Natural killer cell (primary cell): ENCODE data around the gene RRP1B. TPM values are rescaled to one million over a fixed set of nuclear protein-coding genes. Genes with fewer than 3 reads are reported as not detected.

Experiments used
- ATAC-seq, 3 donors: fragments of 150-1000 bp in 2 of 3; fragments of 200-7000 bp in 1 of 3; cut with Tn5 transposase; 1 replicate in 1 of 3; 2 replicates in 2 of 3; pipeline ENCODE4 v1.10.0; 2021; ENCODE audit warnings: mild to moderate bottlenecking in 2 of 3, moderate library complexity in 2 of 3
- DNase-seq, 2 donors: peaks; one replicate each; pipeline versions ENCODE4 v3.0.0 to v3.0.0-alpha.2; 2013 to 2021; ENCODE audit warnings: mixed read lengths in 1 of 2
- H3K27ac ChIP-seq: one replicate; pipeline ENCODE4 v1.5.1; 2013; ENCODE audit warnings: mild to moderate bottlenecking, low read length
- H3K27me3 ChIP-seq: one replicate; pipeline ENCODE4 v1.6.1; 2013; ENCODE audit warnings: low read length; ENCODE audit not compliant: control insufficient read depth, insufficient read depth
- H3K36me3 ChIP-seq: one replicate; pipeline ENCODE4 v1.6.1; 2013; ENCODE audit warnings: low read length; ENCODE audit not compliant: control insufficient read depth, insufficient read depth
- H3K4me1 ChIP-seq: one replicate; pipeline ENCODE4 v1.6.1; 2013; ENCODE audit warnings: low read length; ENCODE audit not compliant: control insufficient read depth, insufficient read depth
- H3K4me3 ChIP-seq: one replicate; pipeline ENCODE4 v1.5.1; 2013; ENCODE audit warnings: low read length
- H3K9me3 ChIP-seq: one replicate; pipeline ENCODE4 v1.6.1; 2013; ENCODE audit warnings: low read length; ENCODE audit not compliant: control insufficient read depth, insufficient read depth
- H3K27ac Mint-ChIP-seq, 2 donors: one replicate each; pipeline ENCODE4 v1.8.0; 2022; ENCODE audit warnings: mild to moderate bottlenecking in 2 of 2, mixed read lengths in 2 of 2, moderate library complexity in 1 of 2
- H3K27me3 Mint-ChIP-seq, 2 donors: one replicate each; pipeline ENCODE4 v1.8.0; 2022; ENCODE audit warnings: low read depth in 2 of 2, mixed read lengths in 2 of 2
- H3K36me3 Mint-ChIP-seq: one replicate; pipeline ENCODE4 v1.8.0; 2022; ENCODE audit warnings: mixed read lengths
- H3K4me1 Mint-ChIP-seq, 2 donors: one replicate each; pipeline ENCODE4 v1.8.0; 2022; ENCODE audit warnings: mixed read lengths in 2 of 2
- H3K4me3 Mint-ChIP-seq: one replicate; pipeline ENCODE4 v1.8.0; 2022; ENCODE audit warnings: mild to moderate bottlenecking, moderate library complexity, mixed read lengths
- H3K9me3 Mint-ChIP-seq, 2 donors: one replicate each; pipeline ENCODE4 v1.8.0; 2022; ENCODE audit warnings: mixed read lengths in 2 of 2
- CTCF ChIP-seq: fragments of 200-600 bp; IDR thresholded peaks from one replicate; pipeline ENCODE4 v1.8.0; 2022; ENCODE audit warnings: antibody characterized with exemption
- WGBS: methylation state at CpG from one replicate; pipeline ENCODE4 v1.1.7; 2013; ENCODE audit warnings: missing lambda C conversion rate; ENCODE audit not compliant: insufficient coverage; 5-methylcytosine and 5-hydroxymethylcytosine counted together
- intact Hi-C: fragments of 100-400 bp; cut with micrococcal nuclease; formaldehyde crosslinking; loops from one replicate; pipeline ENCODE4 v1.14.2; 2022
- total RNA-seq, 4 donors: library from RNA; stranded (reverse); fragments of 120-200 nt in 1 of 4; gene quantifications; one replicate each; pipeline versions ENCODE4 v1.2.3 to v1.2.4, GENCODE V29; 2013 to 2022

The RRP1B gene
- total RNA-seq, 3 donors from 2014 or later (not counting 1 experiment from before 2014, with no cell fraction given) = 18.1 to 28.4 (median 25.0) TPM

- no peaks in the 10 kb centered on the region for H3K9me3 Mint-ChIP-seq
- no peaks in the 10 kb centered on the region for H3K27me3 Mint-ChIP-seq
- H3K4me1 ChIP-seq = no peaks in the 10 kb centered on the region
- ATAC-seq (no peak), DNase-seq (no peak)
- no peak for TF ChIP-seq CTCF
- H3K4me3 ChIP-seq = no peak overlapping the region
- H3K36me3 Mint-ChIP-seq = no peaks in the 10 kb centered on the region
- no peak overlapping the region for H3K27ac Mint-ChIP-seq
- intact Hi-C loops = no loop called here
- no peaks in the 10 kb centered on the region for H3K9me3 ChIP-seq
- H3K4me3 Mint-ChIP-seq = no peak overlapping the region
- peaks cover 26% of the 10 kb centered on the region for H3K36me3 ChIP-seq
- no peak overlapping the region for H3K27ac ChIP-seq
- peaks cover 18 to 19% of the 10 kb centered on the region in 2 donors for H3K4me1 Mint-ChIP-seq
- no peaks in the 10 kb centered on the region for H3K27me3 ChIP-seq
- WGBS = 74% methylated on average over 7 of the region's 7 CpGs
Observed at GRCh38 chr21:43667191-43667904, 8.0 kb downstream of the RRP1B start.

- 91% methylated on average over 20 of the region's 20 CpGs for WGBS
- H3K4me3 Mint-ChIP-seq = no peak overlapping the region
- intact Hi-C loops = no loop called here
Observed at GRCh38 chr21:43669828-43670605, 10.7 kb downstream of the RRP1B start.

GRCh38 chr21:43675871-43676270, 16.5 kb downstream of the RRP1B start:
- Mint-ChIP-seq H3K9me3 (no peaks in the 10 kb centered on the region), H3K4me3 (no peak overlapping the region), H3K27me3 (no peaks in the 10 kb centered on the region), H3K4me1 (peaks cover 5 to 14% of the 10 kb centered on the region in 2 donors), H3K27ac (no peak overlapping the region), H3K36me3 (peaks cover 18% of the 10 kb centered on the region)
- no peak overlapping the region for H3K4me3 ChIP-seq
- intact Hi-C loops = no loop called here
- H3K4me1 ChIP-seq = no peaks in the 10 kb centered on the region
- H3K36me3 ChIP-seq = peaks cover 49% of the 10 kb centered on the region
- WGBS = 95% methylated on average over 3 of the region's 3 CpGs
- no peak for TF ChIP-seq CTCF
- H3K27me3 ChIP-seq = no peaks in the 10 kb centered on the region
- no peaks in the 10 kb centered on the region for H3K9me3 ChIP-seq
- ATAC-seq = no peak
- H3K27ac ChIP-seq = no peak overlapping the region
- no peak for DNase-seq

More at GRCh38 chr21:43669828-43670605, 10.7 kb downstream of the RRP1B start:
- ATAC-seq (no peak), DNase-seq (no peak)
- no peaks in the 10 kb centered on the region for H3K4me1 ChIP-seq
- Mint-ChIP-seq H3K9me3 (no peaks in the 10 kb centered on the region), H3K4me1 (peaks cover 12 to 19% of the 10 kb centered on the region in 2 donors), H3K27ac (no peak overlapping the region), H3K36me3 (no peaks in the 10 kb centered on the region), H3K27me3 (no peaks in the 10 kb centered on the region)
- no peak for TF ChIP-seq CTCF
- H3K27me3 ChIP-seq = no peaks in the 10 kb centered on the region
- H3K4me3 ChIP-seq = no peak overlapping the region
- H3K9me3 ChIP-seq = no peaks in the 10 kb centered on the region
- peaks cover 31% of the 10 kb centered on the region for H3K36me3 ChIP-seq
- no peak overlapping the region for H3K27ac ChIP-seq
